Upper lobe of right lung (tissue), 1 donor: ENCODE measurements around the gene EXOC6. TPM values are rescaled to one million over a fixed set of nuclear protein-coding genes. Genes with fewer than 3 reads are reported as not detected.
"Not testable (repeated sequence)": the region's sequence is repeated elsewhere in the genome, so short reads cannot be mapped to it uniquely, and the experiment has no call there.

ENCODE experiments used
- ATAC-seq: fragments of 200-7000 bp; cut with Tn5 transposase; one replicate; pipeline ENCODE4 v1.9.1; 2020; ENCODE audit warnings: mild to moderate bottlenecking, moderate library complexity
- DNase-seq: peaks from one replicate; pipeline ENCODE4 v3.0.0-alpha.2; 2020
- H3K27ac ChIP-seq: fragments of 200-600 bp; one replicate; pipeline ENCODE4 v1.8.0; 2022
- H3K27me3 ChIP-seq: fragments of 200-600 bp; one replicate; pipeline ENCODE4 v1.8.0; 2022; ENCODE audit warnings: mild to moderate bottlenecking
- H3K36me3 ChIP-seq: fragments of 200-600 bp; one replicate; pipeline ENCODE4 v1.8.0; 2022
- H3K4me1 ChIP-seq: fragments of 200-600 bp; one replicate; pipeline ENCODE4 v1.8.0; 2022
- H3K4me3 ChIP-seq: fragments of 200-600 bp; one replicate; pipeline ENCODE4 v1.8.0; 2022; ENCODE audit warnings: mild to moderate bottlenecking
- H3K9me3 ChIP-seq: fragments of 200-600 bp; one replicate; pipeline ENCODE4 v1.8.0; 2022
- CTCF ChIP-seq: fragments of 200-600 bp; IDR thresholded peaks from one replicate; pipeline ENCODE4 v1.8.0; 2022; ENCODE audit warnings: antibody characterized with exemption
- intact Hi-C: fragments of 100-400 bp; cut with DNase I; formaldehyde crosslinking; loops from one replicate; pipeline ENCODE4 v1.11.0; 2022
- total RNA-seq: library from RNA; stranded (reverse); fragmentation: NEBNext Ultra II Directional; extraction: Animal tissue kit (Norgen Biotek cat#: 25700); gene quantifications from one replicate; pipeline ENCODE4 v1.2.1, GENCODE V29; 2021
- donor health status: DM: no; HTN: yes; CAD: no; lungs with severe emphysema.

Gene EXOC6
- total RNA-seq, 1 donor from 2014 or later = 24.9 TPM

- TF ChIP-seq CTCF = no peak
- Histone ChIP-seq H3K4me3 (no peak overlapping the region), H3K36me3 (no peaks in the 10 kb centered on the region), H3K27ac (no peak overlapping the region), H3K27me3 (no peaks in the 10 kb centered on the region), H3K4me1 (no peaks in the 10 kb centered on the region), H3K9me3 (no peaks in the 10 kb centered on the region)
- ATAC-seq (no peak), DNase-seq (no peak)
- intact Hi-C loops = no loop called here
These were observed 124.6 kb downstream of the EXOC6 start for GRCh38 chr10:92972886-92973285.

- ATAC-seq, DNase-seq, H3K9me3 ChIP-seq, H3K27ac ChIP-seq, H3K4me1 ChIP-seq, H3K27me3 ChIP-seq, H3K36me3 ChIP-seq, H3K4me3 ChIP-seq, intact Hi-C loops: not testable (repeated sequence)
These were observed 128.0 kb downstream of the EXOC6 start for GRCh38 chr10:92976278-92976677.

- ATAC-seq (no peak), DNase-seq (no peak)
- no peaks in the 10 kb centered on the region for H3K4me1 ChIP-seq
- H3K27ac ChIP-seq = no peak overlapping the region
- TF ChIP-seq CTCF = no peak
- H3K9me3 ChIP-seq = no peaks in the 10 kb centered on the region
- H3K4me3 ChIP-seq = no peak overlapping the region
- H3K36me3 ChIP-seq = no peaks in the 10 kb centered on the region
- intact Hi-C loops = no loop called here
- no peaks in the 10 kb centered on the region for H3K27me3 ChIP-seq
These were observed 140.9 kb downstream of the EXOC6 start for GRCh38 chr10:92989250-92989649.

GRCh38 chr10:92990615-92991014, 142.3 kb downstream of the EXOC6 start:
- Histone ChIP-seq H3K36me3 (no peaks in the 10 kb centered on the region), H3K27me3 (no peaks in the 10 kb centered on the region), H3K4me3 (no peak overlapping the region), H3K4me1 (no peaks in the 10 kb centered on the region), H3K27ac (no peak overlapping the region), H3K9me3 (no peaks in the 10 kb centered on the region)
- TF ChIP-seq CTCF = no peak
- ATAC-seq = no peak
- intact Hi-C loops = no loop called here
- no peak for DNase-seq

- Histone ChIP-seq H3K9me3 (no peaks in the 10 kb centered on the region), H3K4me3 (no peak overlapping the region), H3K4me1 (no peaks in the 10 kb centered on the region), H3K36me3 (no peaks in the 10 kb centered on the region), H3K27ac (no peak overlapping the region), H3K27me3 (no peaks in the 10 kb centered on the region)
- TF ChIP-seq CTCF = no peak
- DNase-seq (no peak), ATAC-seq (no peak)
- intact Hi-C loops = no loop called here
These were observed 143.2 kb downstream of the EXOC6 start for GRCh38 chr10:92991513-92991912.

- H3K9me3 ChIP-seq = no peaks in the 10 kb centered on the region
These were observed 145.5 kb downstream of the EXOC6 start for GRCh38 chr10:92993699-92994272.

More at GRCh38 chr10:92993699-92994272, 145.5 kb downstream of the EXOC6 start:
- no peak overlapping the region for H3K27ac ChIP-seq
- no peak for DNase-seq
- no peaks in the 10 kb centered on the region for H3K27me3 ChIP-seq
- H3K36me3 ChIP-seq = no peaks in the 10 kb centered on the region
- H3K4me1 ChIP-seq = no peaks in the 10 kb centered on the region
- no peak for ATAC-seq
- intact Hi-C loops = no loop called here
- no peak overlapping the region for H3K4me3 ChIP-seq
- no peak for TF ChIP-seq CTCF
